ENCODE measurements around the gene SOX10.
A peak's percentile ranks its signal among the peaks of the same experiment; 100 is the strongest.
"Not testable (repeated sequence)": the region's sequence is repeated elsewhere in the genome, so short reads cannot be mapped to it uniquely, and the experiment has no call there.

SOX10 gene

DNA sequence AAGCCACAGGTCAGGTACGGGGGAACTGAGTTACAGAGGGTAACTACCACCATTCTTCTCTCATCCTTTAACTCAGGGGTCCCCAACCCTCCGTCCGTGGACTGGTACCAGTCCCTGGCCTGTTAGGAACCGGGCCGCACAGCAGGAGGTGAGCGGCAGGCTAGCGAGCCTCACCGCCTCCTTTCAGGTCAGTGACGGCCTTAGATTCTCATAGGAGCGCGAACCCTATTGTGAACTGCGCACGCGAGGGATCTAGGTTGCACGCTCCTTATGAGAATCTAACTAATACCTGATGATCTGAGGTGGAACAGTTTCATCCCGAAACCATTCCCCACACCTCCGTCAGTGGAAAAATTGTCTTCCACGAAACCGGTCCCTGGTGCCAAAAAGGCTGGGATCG is 31.7 kb downstream of the SOX10 start:
- not testable (repeated sequence) for H3K36me3 ChIP-seq (ENCODE audit: control insufficient read depth in 1 of 2, insufficient read depth in 2 of 2, low read length in 2 of 2); H3K4ac ChIP-seq (ENCODE audit: low read depth, low read length); H3K23ac ChIP-seq (ENCODE audit: low read length); H2BK5ac ChIP-seq (ENCODE audit: low read depth, low read length, poor library complexity); H3K4me3 ChIP-seq (ENCODE audit: low read depth, low read length); H3K18ac ChIP-seq (ENCODE audit: low read length); H2BK12ac ChIP-seq (ENCODE audit: low read length); H3K9me3 ChIP-seq (ENCODE audit: insufficient read depth, low read depth, low read length); H3K27me3 ChIP-seq (ENCODE audit: insufficient read depth, low read length); H3K9ac ChIP-seq (ENCODE audit: low read length); H2AK5ac ChIP-seq (ENCODE audit: low read length); H3K79me2 ChIP-seq (ENCODE audit: control insufficient read depth, insufficient read depth, low read length, poor library complexity); H4K91ac ChIP-seq (ENCODE audit: low read depth, low read length); H2BK120ac ChIP-seq (ENCODE audit: insufficient read depth, low read length, poor library complexity); H3K14ac ChIP-seq (ENCODE audit: low read length); H3K79me1 ChIP-seq (ENCODE audit: low read length); DNase-seq; H3K27ac ChIP-seq (ENCODE audit: low read depth, low read length)
- Histone ChIP-seq H3K4me2 (ENCODE audit: low read length) (peak overlapping the region; percentile 84), H4K8ac (ENCODE audit: low read depth, low read length) (peak overlapping the region; percentile 75), H2AFZ (ENCODE audit: insufficient read depth, low read length, poor library complexity) (peak overlapping the region; percentile 71), H3K4me1 (ENCODE audit: control insufficient read depth in 1 of 2, insufficient read depth in 2 of 2, low read length in 2 of 2) (peaks cover 9 to 16% of the 10 kb centered on the region in 2 experiments), H4K12ac (ENCODE audit: low read depth, low read length) (peak overlapping the region; percentile 36)
- no CpG with 5 or more reads among the region's 20 CpGs for WGBS (ENCODE audit: extremely low coverage, insufficient coverage, insufficient read length)

DNA sequence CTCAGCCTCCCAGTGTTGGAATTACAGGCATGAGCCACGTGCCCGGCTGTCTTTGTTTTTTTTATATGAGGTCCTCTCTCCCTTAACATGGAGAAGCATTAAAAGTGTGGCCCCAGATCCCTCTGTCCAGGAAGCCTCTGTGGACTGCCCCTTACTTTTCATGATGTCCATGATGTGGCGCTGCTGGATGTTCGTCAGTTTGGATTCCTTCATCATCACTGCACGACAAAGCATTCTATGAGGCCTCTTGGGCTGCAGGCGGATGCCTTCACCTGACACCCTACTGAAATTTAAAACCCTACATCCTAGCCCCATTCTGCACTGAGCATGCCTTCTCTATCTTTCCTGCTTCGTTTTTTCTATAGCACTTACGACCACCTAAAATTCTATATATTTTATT is 33.0 kb downstream of the SOX10 start:
- Histone ChIP-seq H3K18ac (ENCODE audit: low read length) (no peak overlapping the region), H3K27ac (ENCODE audit: low read depth, low read length) (no peak overlapping the region), H3K9ac (ENCODE audit: low read length) (no peak overlapping the region), H3K23ac (ENCODE audit: low read length) (no peak overlapping the region), H4K91ac (ENCODE audit: low read depth, low read length) (no peak overlapping the region), H3K4me1 (ENCODE audit: control insufficient read depth in 1 of 2, insufficient read depth in 2 of 2, low read length in 2 of 2) (peaks cover 9 to 11% of the 10 kb centered on the region in 2 experiments), H3K4me3 (ENCODE audit: low read depth, low read length) (no peak overlapping the region), H3K36me3 (ENCODE audit: control insufficient read depth in 1 of 2, insufficient read depth in 2 of 2, low read length in 2 of 2) (no peaks in the 10 kb centered on the region), H2BK120ac (ENCODE audit: insufficient read depth, low read length, poor library complexity) (no peak overlapping the region), H3K9me3 (ENCODE audit: insufficient read depth, low read depth, low read length) (no peaks in the 10 kb centered on the region), H3K14ac (ENCODE audit: low read length) (no peak overlapping the region), H3K79me2 (ENCODE audit: control insufficient read depth, insufficient read depth, low read length, poor library complexity) (peaks cover 8% of the 10 kb centered on the region), H2AFZ (ENCODE audit: insufficient read depth, low read length, poor library complexity) (no peak overlapping the region), H3K79me1 (ENCODE audit: low read length) (peaks cover 5% of the 10 kb centered on the region), H3K4me2 (ENCODE audit: low read length) (no peak overlapping the region), H4K8ac (ENCODE audit: low read depth, low read length) (no peak overlapping the region), H4K12ac (ENCODE audit: low read depth, low read length) (no peak overlapping the region), H3K27me3 (ENCODE audit: insufficient read depth, low read length) (no peaks in the 10 kb centered on the region), H3K4ac (ENCODE audit: low read depth, low read length) (no peak overlapping the region), H2BK12ac (ENCODE audit: low read length) (no peak overlapping the region), H2AK5ac (ENCODE audit: low read length) (no peak overlapping the region), H2BK5ac (ENCODE audit: low read depth, low read length, poor library complexity) (no peak overlapping the region)
- 100% methylated on average over 2 of the region's 8 CpGs for WGBS (ENCODE audit: extremely low coverage, insufficient coverage, insufficient read length)
- DNase-seq = peak; percentile 78 to 85

DNA sequence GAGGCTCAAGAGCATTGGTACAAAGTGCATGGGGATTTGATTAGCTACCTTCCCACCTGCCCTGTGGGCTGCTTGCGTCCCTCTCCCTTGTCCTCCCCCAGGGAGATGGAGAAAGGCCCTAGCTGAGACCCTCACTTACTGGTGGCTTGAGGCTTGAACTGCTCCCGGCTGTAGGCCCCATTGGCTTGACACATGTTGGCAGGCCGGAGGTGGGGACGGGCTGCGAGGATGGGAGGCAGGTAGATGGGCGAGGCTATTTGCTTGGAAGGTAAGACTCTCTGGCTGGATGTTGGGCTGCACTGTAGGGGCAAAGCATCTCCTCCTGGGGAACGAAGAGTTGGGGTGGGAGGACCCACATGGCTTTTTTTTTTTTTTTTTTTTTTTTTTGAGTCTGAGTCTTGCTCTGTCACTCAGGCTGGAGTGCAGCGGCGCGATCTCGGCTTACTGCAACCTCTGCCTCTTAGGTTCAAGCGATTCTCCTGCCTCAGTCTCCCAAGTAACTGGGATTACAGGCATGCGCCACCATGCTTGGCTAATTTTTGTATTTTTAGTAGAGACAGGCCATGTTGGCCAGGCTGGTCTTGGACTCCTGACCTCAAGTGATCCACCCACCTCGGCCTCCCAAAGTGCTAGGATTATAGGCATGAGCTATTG is 37.1 kb downstream of the SOX10 start:
- not testable (repeated sequence) for H2BK120ac ChIP-seq (ENCODE audit: insufficient read depth, low read length, poor library complexity); H3K18ac ChIP-seq (ENCODE audit: low read length); H2BK5ac ChIP-seq (ENCODE audit: low read depth, low read length, poor library complexity); H2BK12ac ChIP-seq (ENCODE audit: low read length); H3K4me3 ChIP-seq (ENCODE audit: low read depth, low read length); H3K4me1 ChIP-seq (ENCODE audit: control insufficient read depth in 1 of 2, insufficient read depth in 2 of 2, low read length in 2 of 2); H3K4me2 ChIP-seq (ENCODE audit: low read length); H3K79me2 ChIP-seq (ENCODE audit: control insufficient read depth, insufficient read depth, low read length, poor library complexity); H4K8ac ChIP-seq (ENCODE audit: low read depth, low read length); H4K12ac ChIP-seq (ENCODE audit: low read depth, low read length); H2AK5ac ChIP-seq (ENCODE audit: low read length); H3K27me3 ChIP-seq (ENCODE audit: insufficient read depth, low read length); H3K23ac ChIP-seq (ENCODE audit: low read length); H4K91ac ChIP-seq (ENCODE audit: low read depth, low read length); H2AFZ ChIP-seq (ENCODE audit: insufficient read depth, low read length, poor library complexity); H3K9ac ChIP-seq (ENCODE audit: low read length); H3K27ac ChIP-seq (ENCODE audit: low read depth, low read length); H3K4ac ChIP-seq (ENCODE audit: low read depth, low read length); H3K79me1 ChIP-seq (ENCODE audit: low read length); DNase-seq; H3K9me3 ChIP-seq (ENCODE audit: insufficient read depth, low read depth, low read length); H3K14ac ChIP-seq (ENCODE audit: low read length)
- H3K36me3 ChIP-seq (ENCODE audit: control insufficient read depth in 1 of 2, insufficient read depth in 2 of 2, low read length in 2 of 2) = peaks cover 13 to 17% of the 10 kb centered on the region in 2 experiments
- no CpG with 5 or more reads among the region's 14 CpGs for WGBS (ENCODE audit: extremely low coverage, insufficient coverage, insufficient read length)

DNA sequence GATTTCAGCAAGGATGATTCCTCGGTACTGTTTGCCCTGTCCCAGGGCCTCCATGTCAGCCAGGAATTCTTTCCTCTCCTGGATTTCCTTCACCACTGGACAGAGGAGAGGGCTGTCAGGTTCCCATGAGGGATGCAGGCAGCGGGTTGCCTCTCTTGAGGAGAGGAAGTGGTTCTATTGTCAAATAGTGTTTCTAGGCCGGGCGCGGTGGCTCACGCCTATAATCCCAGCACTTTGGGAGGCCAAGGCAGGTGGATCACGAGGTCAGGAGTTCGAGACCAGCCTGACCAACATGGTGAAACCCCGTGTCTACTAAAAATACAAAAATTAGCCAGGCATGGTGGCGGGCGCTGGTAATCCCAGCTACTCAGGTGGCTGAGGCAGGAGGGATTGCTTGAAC is 39.9 kb downstream of the SOX10 start:
- H3K9me3 ChIP-seq (ENCODE audit: insufficient read depth, low read depth, low read length); H4K12ac ChIP-seq (ENCODE audit: low read depth, low read length); H3K79me2 ChIP-seq (ENCODE audit: control insufficient read depth, insufficient read depth, low read length, poor library complexity); DNase-seq; H3K14ac ChIP-seq (ENCODE audit: low read length); H2AFZ ChIP-seq (ENCODE audit: insufficient read depth, low read length, poor library complexity); H4K8ac ChIP-seq (ENCODE audit: low read depth, low read length); H2AK5ac ChIP-seq (ENCODE audit: low read length); H3K23ac ChIP-seq (ENCODE audit: low read length); H3K27me3 ChIP-seq (ENCODE audit: insufficient read depth, low read length); H4K91ac ChIP-seq (ENCODE audit: low read depth, low read length); H3K27ac ChIP-seq (ENCODE audit: low read depth, low read length); H3K4me1 ChIP-seq (ENCODE audit: control insufficient read depth in 1 of 2, insufficient read depth in 2 of 2, low read length in 2 of 2); H3K4me3 ChIP-seq (ENCODE audit: low read depth, low read length); H2BK120ac ChIP-seq (ENCODE audit: insufficient read depth, low read length, poor library complexity); H3K18ac ChIP-seq (ENCODE audit: low read length); H3K9ac ChIP-seq (ENCODE audit: low read length); H2BK5ac ChIP-seq (ENCODE audit: low read depth, low read length, poor library complexity); H3K4ac ChIP-seq (ENCODE audit: low read depth, low read length); H3K79me1 ChIP-seq (ENCODE audit: low read length); H2BK12ac ChIP-seq (ENCODE audit: low read length); H3K4me2 ChIP-seq (ENCODE audit: low read length): not testable (repeated sequence)
- H3K36me3 ChIP-seq (ENCODE audit: control insufficient read depth in 1 of 2, insufficient read depth in 2 of 2, low read length in 2 of 2) = peaks cover 41 to 43% of the 10 kb centered on the region in 2 experiments
- WGBS (ENCODE audit: extremely low coverage, insufficient coverage, insufficient read length) = no CpG with 5 or more reads among the region's 11 CpGs

Data from trophoblast cell (in vitro differentiated cells and primary cell).